Neural progenitor cell (in vitro differentiated cells): ENCODE data around the gene ITFG1. TPM values are rescaled to one million over a fixed set of nuclear protein-coding genes. Genes with fewer than 3 reads are reported as not detected.

Experiments used
- DNase-seq: peaks from one replicate; pipeline ENCODE4 v3.0.0-alpha.2; 2016; ENCODE audit warnings: low spot score
- H2AFZ ChIP-seq: fragments of 200-600 bp; sonication (generic); replicated peaks from 2 replicates; pipeline ENCODE4 v1.6.1; 2016; ENCODE audit warnings: antibody characterized with exemption
- H3F3A ChIP-seq: fragments of 200-600 bp; sonication (generic); 2 replicates; pipeline ENCODE4 v1.6.1; 2016; ENCODE audit warnings: antibody characterized with exemption, low read depth
- H3K27ac ChIP-seq: fragments of 200-600 bp; sonication (generic); 2 replicates; pipeline ENCODE4 v1.5.1; 2016; ENCODE audit warnings: mild to moderate bottlenecking
- H3K27me3 ChIP-seq: fragments of 200-600 bp; sonication (generic); 2 replicates; pipeline ENCODE4 v1.6.1; 2016; ENCODE audit warnings: mild to moderate bottlenecking, moderate library complexity
- H3K36me3 ChIP-seq: fragments of 200-600 bp; sonication (generic); 2 replicates; pipeline ENCODE4 v1.5.1; 2016
- H3K4me1 ChIP-seq: fragments of 200-600 bp; sonication (generic); 2 replicates; pipeline ENCODE4 v1.6.1; 2016; ENCODE audit warnings: mixed run types
- H3K4me2 ChIP-seq: fragments of 200-600 bp; sonication (generic); 2 replicates; pipeline ENCODE4 v1.6.1; 2016
- H3K4me3 ChIP-seq: fragments of 200-600 bp; sonication (generic); 2 replicates; pipeline ENCODE4 v1.5.1; 2016
- H3K79me2 ChIP-seq: fragments of 200-600 bp; sonication (generic); 2 replicates; pipeline ENCODE4 v1.6.1; 2016; ENCODE audit warnings: low read depth
- H3K9ac ChIP-seq: fragments of 200-600 bp; sonication (generic); 2 replicates; pipeline ENCODE4 v1.6.1; 2016
- H3K9me3 ChIP-seq: fragments of 200-600 bp; sonication (generic); 2 replicates; pipeline ENCODE4 v1.5.1; 2016; ENCODE audit warnings: low read depth
- H4K20me1 ChIP-seq: fragments of 200-600 bp; sonication (generic); 2 replicates; pipeline ENCODE4 v1.6.1; 2016; ENCODE audit warnings: low read depth
- H3K27ac Mint-ChIP-seq: 3 replicates; pipeline ENCODE4 v1.8.0; 2021; ENCODE audit warnings: mixed read lengths
- H3K27me3 Mint-ChIP-seq: 2 replicates; pipeline ENCODE4 v1.8.0; 2022; ENCODE audit warnings: low read depth, mild to moderate bottlenecking, inconsistent platforms, moderate library complexity, mixed read lengths; ENCODE audit not compliant: insufficient read depth
- H3K36me3 Mint-ChIP-seq: 3 replicates; pipeline ENCODE4 v1.8.0; 2021; ENCODE audit warnings: mixed read lengths
- H3K4me1 Mint-ChIP-seq: 3 replicates; pipeline ENCODE4 v1.8.0; 2021; ENCODE audit warnings: mixed read lengths
- H3K4me3 Mint-ChIP-seq: 3 replicates; pipeline ENCODE4 v1.8.0; 2021; ENCODE audit warnings: mild to moderate bottlenecking, moderate library complexity, mixed read lengths
- H3K9me3 Mint-ChIP-seq: 3 replicates; pipeline ENCODE4 v1.8.0; 2020; ENCODE audit warnings: mixed read lengths
- CTCF ChIP-seq: fragments of 200-600 bp; sonication (generic); IDR thresholded peaks from 2 replicates; pipeline ENCODE4 v1.5.1; 2017; ENCODE audit warnings: antibody characterized with exemption, mild to moderate bottlenecking
- EZH2 ChIP-seq: fragments of 200-600 bp; sonication (generic); IDR thresholded peaks from 2 replicates; pipeline ENCODE4 v1.6.1; 2017; ENCODE audit warnings: antibody characterized with exemption, mild to moderate bottlenecking, moderate library complexity
- EZH2phosphoT487 ChIP-seq: fragments of 200-600 bp; sonication (generic); IDR thresholded peaks from 2 replicates; pipeline ENCODE4 v1.6.1; 2017; ENCODE audit warnings: antibody characterized with exemption
- total RNA-seq: library from RNA; depleted of rRNA; stranded (reverse); fragments of >200 nt; gene quantifications from 2 replicates; pipeline ENCODE4 v1.2.3, GENCODE V29; 2015; ENCODE audit warnings: low replicate concordance

Gene ITFG1
- total RNA-seq, 1 donor from 2014 or later: 61.8 TPM

GRCh38 chr16:47493381-47494337 lies 32.8 kb upstream of the ITFG1 start:
- no peak overlapping the region for H3K27ac ChIP-seq

GRCh38 chr16:47492428-47493377 lies 31.8 kb upstream of the ITFG1 start:
- Histone ChIP-seq H2AFZ (no peak overlapping the region), H3K9me3 (peaks cover 23% of the 10 kb centered on the region), H3F3A (no peaks in the 10 kb centered on the region), H3K4me2 (no peak overlapping the region), H3K27ac (no peak overlapping the region), H3K4me3 (no peak overlapping the region), H3K27me3 (no peaks in the 10 kb centered on the region), H4K20me1 (no peaks in the 10 kb centered on the region), H3K4me1 (peaks cover 4% of the 10 kb centered on the region), H3K79me2 (peaks cover 26% of the 10 kb centered on the region), H3K9ac (no peak overlapping the region), H3K36me3 (peaks cover 15% of the 10 kb centered on the region)
- TF ChIP-seq CTCF (no peak), EZH2phosphoT487 (no peak), EZH2 (no peak)
- Mint-ChIP-seq H3K4me3 (no peak overlapping the region), H3K36me3 (peaks cover 9% of the 10 kb centered on the region), H3K4me1 (peaks cover 8% of the 10 kb centered on the region), H3K27me3 (no peaks in the 10 kb centered on the region), H3K9me3 (peaks cover 16% of the 10 kb centered on the region), H3K27ac (no peak overlapping the region)
- DNase-seq: no peak

More at GRCh38 chr16:47493381-47494337, 32.8 kb upstream of the ITFG1 start:
- Mint-ChIP-seq H3K4me1 (peaks cover 8% of the 10 kb centered on the region), H3K4me3 (no peak overlapping the region), H3K36me3 (peaks cover 6% of the 10 kb centered on the region), H3K9me3 (peaks cover 11% of the 10 kb centered on the region), H3K27ac (no peak overlapping the region), H3K27me3 (no peaks in the 10 kb centered on the region)
- no peak overlapping the region for H2AFZ ChIP-seq
- peaks cover 18% of the 10 kb centered on the region for H3K9me3 ChIP-seq
- no peak overlapping the region for H3K9ac ChIP-seq
- no peaks in the 10 kb centered on the region for H3F3A ChIP-seq
- no peak overlapping the region for H3K4me3 ChIP-seq
- TF ChIP-seq EZH2phosphoT487: no peak
- TF ChIP-seq EZH2: no peak
- TF ChIP-seq CTCF: no peak
- no peak overlapping the region for H3K4me2 ChIP-seq
- H3K4me1 ChIP-seq: peaks cover 4% of the 10 kb centered on the region
- peaks cover 18% of the 10 kb centered on the region for H3K79me2 ChIP-seq
- no peaks in the 10 kb centered on the region for H3K27me3 ChIP-seq
- peaks cover 16% of the 10 kb centered on the region for H3K36me3 ChIP-seq
- no peak for DNase-seq
- H4K20me1 ChIP-seq: no peaks in the 10 kb centered on the region

GRCh38 chr16:47492036-47492427 lies 31.2 kb upstream of the ITFG1 start:
- no peak for DNase-seq
- H3K36me3 ChIP-seq: peaks cover 14% of the 10 kb centered on the region
- peaks cover 19% of the 10 kb centered on the region for H3K9me3 Mint-ChIP-seq
- no peaks in the 10 kb centered on the region for H3K27me3 ChIP-seq
- H3K9me3 ChIP-seq: peaks cover 23% of the 10 kb centered on the region
- no peak overlapping the region for H3K4me2 ChIP-seq
- TF ChIP-seq EZH2 (no peak), CTCF (no peak), EZH2phosphoT487 (no peak)
- H2AFZ ChIP-seq: no peak overlapping the region
- H4K20me1 ChIP-seq: no peaks in the 10 kb centered on the region
- H3K27ac ChIP-seq: no peak overlapping the region
- peaks cover 4% of the 10 kb centered on the region for H3K4me1 ChIP-seq
- H3K4me3 ChIP-seq: no peak overlapping the region
- peaks cover 8% of the 10 kb centered on the region for H3K4me1 Mint-ChIP-seq
- peaks cover 11% of the 10 kb centered on the region for H3K36me3 Mint-ChIP-seq
- H3K79me2 ChIP-seq: peaks cover 26% of the 10 kb centered on the region
- no peak overlapping the region for H3K4me3 Mint-ChIP-seq
- H3K9ac ChIP-seq: no peak overlapping the region
- no peaks in the 10 kb centered on the region for H3F3A ChIP-seq
- no peak overlapping the region for H3K27ac Mint-ChIP-seq
- no peaks in the 10 kb centered on the region for H3K27me3 Mint-ChIP-seq
